Measurements from ENCODE around the gene CP. TPM values are rescaled to one million over a fixed set of nuclear protein-coding genes. Genes with fewer than 3 reads are reported as not detected.

CP gene
- 3.4 to 7.4 TPM (median 6.1 TPM) in 5 replicates for total RNA-seq (2022; extraction: Qiagen RNA extraction)

GRCh38 chr3:149221783-149222517 lies at the start of gene CP:
Gene CP (minus strand): TSS chr3:149221829. CDS start chr3:149221792, 37 bp downstream.

GRCh38 chr3:149129326-149130205 lies 92.1 kb downstream of the CP start, which contains the start of gene HPS3:
Gene HPS3 (plus strand): TSS chr3:149129638. CDS start chr3:149129724, 86 bp downstream.

Other genes with a start within 250 kb of the CP start
- gene GYG1, start 230.3 kb downstream of the CP start, total RNA-seq (2022; extraction: Qiagen RNA extraction), result 30.7 to 42.5 TPM (median 33.5 TPM) in 5 replicates
- gene HLTF, start 135.3 kb downstream of the CP start, total RNA-seq (2022; extraction: Qiagen RNA extraction), result 11.4 to 19.3 TPM (median 14.2 TPM) in 5 replicates
- 30.8 to 33.9 TPM (median 33.0 TPM) in 5 replicates for gene HPS3, start 92.2 kb downstream of the CP start, total RNA-seq (2022; extraction: Qiagen RNA extraction)
- gene TM4SF18, start 111.8 kb upstream of the CP start, total RNA-seq (2022; extraction: Qiagen RNA extraction), result 27.2 to 41.6 TPM (median 29.5 TPM) in 5 replicates
- 926 to 1,718 TPM (median 1,133 TPM) in 5 replicates for gene TM4SF1, start 155.8 kb upstream of the CP start, total RNA-seq (2022; extraction: Qiagen RNA extraction)

Data from A549 treated with AZD2906 at 1 μM for 4 hours (cell line).